Effector memory CD8-positive, alpha-beta T cell (primary cell): Measurements from ENCODE around the gene SEMA6D.

ENCODE experiments used
- ATAC-seq: fragments of 150-1000 bp; cut with Tn5 transposase; replicated peaks from 2 replicates; pipeline ENCODE4 v1.10.0; 2021; ENCODE audit warnings: mild to moderate bottlenecking, moderate library complexity
- DNase-seq, 3 experiments: peaks; one replicate each; pipeline ENCODE4 v3.0.0; 2021
- H3K27ac Mint-ChIP-seq, 2 donors: one replicate each; pipeline ENCODE4 v1.8.0; 2022; ENCODE audit warnings: mild to moderate bottlenecking in 2 of 2, mixed read lengths in 2 of 2, moderate library complexity in 2 of 2
- H3K27me3 Mint-ChIP-seq, 2 donors: one replicate each; pipeline ENCODE4 v1.8.0; 2022; ENCODE audit warnings: mixed read lengths in 2 of 2
- H3K36me3 Mint-ChIP-seq: one replicate; pipeline ENCODE4 v1.8.0; 2022; ENCODE audit warnings: mild to moderate bottlenecking, moderate library complexity, mixed read lengths; ENCODE audit not compliant: insufficient read depth
- H3K4me1 Mint-ChIP-seq, 2 donors: one replicate each; pipeline ENCODE4 v1.8.0; 2022; ENCODE audit warnings: low read depth in 2 of 2, mixed read lengths in 2 of 2
- H3K4me3 Mint-ChIP-seq, 2 donors: one replicate each; pipeline ENCODE4 v1.8.0; 2022; ENCODE audit warnings: mild to moderate bottlenecking in 2 of 2, mixed read lengths in 2 of 2, moderate library complexity in 2 of 2
- H3K9me3 Mint-ChIP-seq, 2 donors: one replicate each; pipeline ENCODE4 v1.8.0; 2022; ENCODE audit warnings: mixed read lengths in 2 of 2
- total RNA-seq, 9 experiments: gene quantifications; one replicate each; lab custom pipeline; 2026; lab: John Stamatoyannopoulos, UW

Gene SEMA6D, protein sequence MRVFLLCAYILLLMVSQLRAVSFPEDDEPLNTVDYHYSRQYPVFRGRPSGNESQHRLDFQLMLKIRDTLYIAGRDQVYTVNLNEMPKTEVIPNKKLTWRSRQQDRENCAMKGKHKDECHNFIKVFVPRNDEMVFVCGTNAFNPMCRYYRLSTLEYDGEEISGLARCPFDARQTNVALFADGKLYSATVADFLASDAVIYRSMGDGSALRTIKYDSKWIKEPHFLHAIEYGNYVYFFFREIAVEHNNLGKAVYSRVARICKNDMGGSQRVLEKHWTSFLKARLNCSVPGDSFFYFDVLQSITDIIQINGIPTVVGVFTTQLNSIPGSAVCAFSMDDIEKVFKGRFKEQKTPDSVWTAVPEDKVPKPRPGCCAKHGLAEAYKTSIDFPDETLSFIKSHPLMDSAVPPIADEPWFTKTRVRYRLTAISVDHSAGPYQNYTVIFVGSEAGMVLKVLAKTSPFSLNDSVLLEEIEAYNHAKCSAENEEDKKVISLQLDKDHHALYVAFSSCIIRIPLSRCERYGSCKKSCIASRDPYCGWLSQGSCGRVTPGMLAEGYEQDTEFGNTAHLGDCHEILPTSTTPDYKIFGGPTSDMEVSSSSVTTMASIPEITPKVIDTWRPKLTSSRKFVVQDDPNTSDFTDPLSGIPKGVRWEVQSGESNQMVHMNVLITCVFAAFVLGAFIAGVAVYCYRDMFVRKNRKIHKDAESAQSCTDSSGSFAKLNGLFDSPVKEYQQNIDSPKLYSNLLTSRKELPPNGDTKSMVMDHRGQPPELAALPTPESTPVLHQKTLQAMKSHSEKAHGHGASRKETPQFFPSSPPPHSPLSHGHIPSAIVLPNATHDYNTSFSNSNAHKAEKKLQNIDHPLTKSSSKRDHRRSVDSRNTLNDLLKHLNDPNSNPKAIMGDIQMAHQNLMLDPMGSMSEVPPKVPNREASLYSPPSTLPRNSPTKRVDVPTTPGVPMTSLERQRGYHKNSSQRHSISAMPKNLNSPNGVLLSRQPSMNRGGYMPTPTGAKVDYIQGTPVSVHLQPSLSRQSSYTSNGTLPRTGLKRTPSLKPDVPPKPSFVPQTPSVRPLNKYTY
- 0 to 0.42 (median 0) reads per million in 9 experiments for total RNA-seq

DNA sequence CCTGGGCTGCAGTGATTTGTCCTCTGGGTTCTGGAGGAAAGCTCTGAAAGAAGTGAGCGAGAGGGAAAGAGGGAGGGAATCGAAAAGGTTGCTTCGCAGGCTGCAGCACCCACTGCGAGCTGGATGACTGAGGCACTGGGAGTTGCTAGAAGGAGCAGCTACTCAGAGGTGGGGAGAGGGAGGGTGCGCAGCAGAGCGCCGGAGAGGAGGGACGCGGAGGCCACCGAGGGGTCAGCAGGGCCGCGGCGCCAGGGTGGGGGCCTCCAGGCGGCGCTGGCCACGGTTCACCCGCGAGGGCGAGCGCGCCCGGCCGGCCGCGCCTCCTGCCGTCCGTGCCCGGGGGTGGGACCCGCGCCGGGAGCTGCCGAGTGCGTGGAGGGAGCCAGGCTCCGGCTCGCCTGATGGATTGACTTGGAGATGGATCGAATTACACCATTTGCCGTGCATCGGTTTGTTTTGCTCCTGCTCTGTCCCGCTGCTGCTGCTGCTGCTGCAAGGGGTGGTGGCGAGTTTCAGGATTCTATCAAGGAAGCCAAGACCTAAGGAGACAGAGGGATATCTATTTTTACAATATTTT lies at the start of gene SEMA6D:
Gene SEMA6D (plus strand): TSS at position 470 of the 577 bp plus-strand sequence. CDS start 42,294 bp downstream, outside the sequence.
- Mint-ChIP-seq H3K9me3 (no peaks in the 10 kb centered on the region), H3K4me1 (peaks cover 0 to 2% of the 10 kb centered on the region in 2 donors), H3K4me3 (no peak within 1 kb of the TSS), H3K36me3 (no peaks in the 10 kb centered on the region), H3K27ac (no peak within 1 kb of the TSS), H3K27me3 (peaks cover 21 to 64% of the 10 kb centered on the region in 2 donors)
- ATAC-seq (no peak), DNase-seq (no peak)

DNA sequence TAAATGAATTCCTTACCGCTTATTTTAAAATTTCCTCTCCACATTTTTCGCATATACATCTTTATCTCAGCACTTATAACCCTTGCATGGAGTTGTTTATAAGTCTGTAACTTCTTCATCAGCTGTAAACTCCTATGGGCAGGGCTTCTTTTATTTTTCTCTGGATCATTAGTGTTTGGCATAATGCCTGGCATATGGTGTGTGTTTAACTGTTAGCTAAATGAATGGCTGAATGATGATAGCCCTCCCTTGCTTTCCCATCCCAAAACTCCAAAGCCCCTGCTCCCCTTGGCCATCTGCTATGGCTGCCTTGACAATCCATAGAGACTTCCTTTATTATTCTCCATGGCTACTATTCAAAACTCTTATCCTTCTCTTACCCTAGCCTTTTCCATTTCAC lies 48.1 kb upstream of the SEMA6D start:
- H3K36me3 Mint-ChIP-seq = no peaks in the 10 kb centered on the region
- no peak overlapping the region for H3K4me3 Mint-ChIP-seq
- DNase-seq (no peak), ATAC-seq (no peak)
- no peak overlapping the region for H3K27ac Mint-ChIP-seq
- H3K4me1 Mint-ChIP-seq = no peaks in the 10 kb centered on the region
- no peaks in the 10 kb centered on the region for H3K27me3 Mint-ChIP-seq
- H3K9me3 Mint-ChIP-seq = peaks cover 5 to 10% of the 10 kb centered on the region in 2 donors

DNA sequence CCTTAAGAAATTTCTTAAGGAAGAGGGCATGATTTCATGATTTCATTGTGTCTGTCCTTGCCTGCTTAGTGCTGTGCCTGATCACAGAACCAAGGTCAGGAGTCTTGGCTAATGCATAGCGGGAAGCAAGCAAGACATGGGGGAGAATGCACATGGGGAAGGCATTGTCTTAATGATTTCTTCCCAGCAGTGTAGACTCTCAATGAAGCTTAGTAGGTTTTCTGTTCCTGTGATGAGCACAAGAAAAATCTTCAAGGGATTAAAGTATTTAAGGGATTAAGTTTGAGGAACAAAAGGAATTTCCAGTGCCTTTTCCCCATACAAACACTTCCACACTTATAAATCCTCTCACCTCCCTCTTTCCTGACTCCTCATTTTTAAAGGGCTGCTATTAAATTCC lies 46.9 kb upstream of the SEMA6D start:
- no peak for DNase-seq
- H3K27me3 Mint-ChIP-seq = no peaks in the 10 kb centered on the region
- H3K9me3 Mint-ChIP-seq = peaks cover 4 to 10% of the 10 kb centered on the region in 2 donors
- no peak for ATAC-seq
- no peaks in the 10 kb centered on the region for H3K4me1 Mint-ChIP-seq
- H3K27ac Mint-ChIP-seq = no peak overlapping the region
- peaks cover 3% of the 10 kb centered on the region for H3K36me3 Mint-ChIP-seq
- no peak overlapping the region for H3K4me3 Mint-ChIP-seq

DNA sequence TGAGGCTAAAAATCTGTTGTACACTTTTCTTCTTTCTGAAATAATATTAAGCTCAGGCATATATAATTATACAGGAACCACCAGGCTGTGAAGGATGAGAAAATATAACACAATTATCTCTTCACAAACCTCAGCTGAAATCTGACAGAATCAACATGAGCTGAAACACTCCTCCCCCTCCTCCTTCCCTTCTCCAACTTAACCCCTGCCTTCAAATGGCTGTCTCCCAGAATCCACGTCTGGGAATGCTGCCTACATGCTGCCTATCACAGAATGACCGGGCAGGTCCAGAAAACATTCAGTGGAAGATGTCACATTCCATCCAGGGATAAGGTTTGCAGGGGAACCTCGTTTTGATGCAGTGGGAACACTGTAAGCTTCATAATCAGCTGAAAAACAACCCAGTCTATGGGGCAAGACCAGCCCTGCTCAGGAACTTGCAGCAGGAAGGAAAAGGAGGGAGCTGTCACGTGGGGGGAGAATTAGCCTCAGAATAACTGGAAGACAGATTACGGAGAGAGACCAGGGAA lies 44.0 kb upstream of the SEMA6D start:
- no peak overlapping the region for H3K27ac Mint-ChIP-seq
- no peaks in the 10 kb centered on the region for H3K27me3 Mint-ChIP-seq
- peaks cover 3% of the 10 kb centered on the region for H3K36me3 Mint-ChIP-seq
- ATAC-seq (no peak), DNase-seq (no peak)
- H3K4me1 Mint-ChIP-seq = no peaks in the 10 kb centered on the region
- H3K4me3 Mint-ChIP-seq = no peak overlapping the region
- H3K9me3 Mint-ChIP-seq = peaks cover 0 to 9% of the 10 kb centered on the region in 2 donors

DNA sequence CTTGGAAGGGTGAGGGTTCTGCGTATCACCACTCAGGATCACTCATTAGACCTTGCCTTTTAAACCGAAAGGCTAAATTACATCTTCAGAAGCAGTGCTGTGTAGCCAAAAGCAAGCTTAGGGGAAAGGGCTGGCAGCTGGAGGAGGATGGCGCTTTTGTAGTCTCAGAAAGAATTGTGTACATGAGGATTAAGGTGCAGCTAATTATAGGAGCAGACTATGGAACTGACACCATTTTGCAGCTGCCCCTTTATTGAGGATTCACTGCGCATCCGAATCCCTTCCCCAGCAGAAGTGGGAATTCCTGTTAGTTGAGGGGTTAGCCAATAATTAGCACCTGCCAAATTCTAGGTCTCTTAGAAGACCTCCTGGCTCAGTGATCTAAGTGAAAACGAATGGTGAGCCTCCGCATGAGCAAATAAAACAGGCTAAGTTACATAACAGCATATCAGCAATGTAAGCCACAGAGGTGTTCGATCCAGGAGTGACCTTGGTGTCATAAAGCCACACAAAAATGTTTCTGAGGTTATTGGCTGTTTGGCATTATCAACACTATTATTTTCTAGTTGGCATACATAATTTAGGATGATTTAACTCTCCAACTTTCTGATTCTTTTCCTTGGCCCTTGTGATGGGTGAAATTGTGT lies 42.6 kb upstream of the SEMA6D start:
- H3K4me3 Mint-ChIP-seq = no peak overlapping the region
- DNase-seq = no peak
- ATAC-seq = no peak
- no peaks in the 10 kb centered on the region for H3K4me1 Mint-ChIP-seq
- H3K9me3 Mint-ChIP-seq = no peaks in the 10 kb centered on the region
- H3K36me3 Mint-ChIP-seq = peaks cover 3% of the 10 kb centered on the region
- no peak overlapping the region for H3K27ac Mint-ChIP-seq
- H3K27me3 Mint-ChIP-seq = no peaks in the 10 kb centered on the region

DNA sequence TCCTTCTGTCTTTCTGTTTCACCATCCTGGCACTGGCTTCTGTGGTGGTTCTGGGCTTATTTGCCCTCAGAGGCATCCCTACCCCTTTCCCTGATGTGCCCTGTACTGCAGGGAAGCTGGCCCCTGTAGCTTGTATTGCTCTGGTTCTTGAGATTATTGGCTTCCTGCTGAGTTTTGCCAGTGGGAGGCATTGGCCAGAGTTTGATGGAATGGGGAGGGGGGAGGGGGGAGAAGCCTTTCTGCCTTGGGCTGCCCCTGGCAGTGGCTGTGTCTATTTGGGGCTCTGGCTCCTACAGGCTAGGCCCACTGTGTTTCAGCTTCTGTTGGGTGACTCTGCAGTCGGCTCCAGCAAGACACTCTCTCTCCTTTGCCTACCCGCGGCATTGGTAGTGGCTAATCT lies 41.6 kb upstream of the SEMA6D start:
- no peak for ATAC-seq
- Mint-ChIP-seq H3K4me3 (no peak overlapping the region), H3K36me3 (peaks cover 3% of the 10 kb centered on the region), H3K9me3 (no peaks in the 10 kb centered on the region), H3K27ac (no peak overlapping the region), H3K4me1 (no peaks in the 10 kb centered on the region), H3K27me3 (no peaks in the 10 kb centered on the region)
- no peak for DNase-seq

DNA sequence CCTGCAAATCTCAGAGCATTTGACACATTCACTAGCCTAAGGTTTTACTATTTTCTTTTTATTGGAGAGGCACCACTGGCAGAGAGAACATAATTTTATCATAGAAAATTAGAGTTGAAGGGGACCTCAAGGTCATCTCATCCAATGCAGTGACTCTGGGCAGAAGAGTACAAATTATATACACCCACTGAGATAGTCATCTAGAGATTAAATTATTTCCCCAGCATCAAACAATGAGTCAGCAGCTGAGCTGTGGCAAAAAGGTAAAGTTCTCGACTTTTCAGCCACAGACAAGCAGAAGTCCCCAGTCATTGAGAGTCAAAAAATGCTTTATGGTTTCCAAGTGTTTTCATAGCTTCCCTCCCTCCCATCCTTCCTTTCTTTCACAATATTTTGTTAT lies 39.3 kb upstream of the SEMA6D start:
- Mint-ChIP-seq H3K27ac (no peak overlapping the region), H3K27me3 (no peaks in the 10 kb centered on the region), H3K4me3 (no peak overlapping the region), H3K4me1 (no peaks in the 10 kb centered on the region), H3K9me3 (peaks cover 3 to 6% of the 10 kb centered on the region in 2 donors), H3K36me3 (peaks cover 3% of the 10 kb centered on the region)
- ATAC-seq (no peak), DNase-seq (no peak)

DNA sequence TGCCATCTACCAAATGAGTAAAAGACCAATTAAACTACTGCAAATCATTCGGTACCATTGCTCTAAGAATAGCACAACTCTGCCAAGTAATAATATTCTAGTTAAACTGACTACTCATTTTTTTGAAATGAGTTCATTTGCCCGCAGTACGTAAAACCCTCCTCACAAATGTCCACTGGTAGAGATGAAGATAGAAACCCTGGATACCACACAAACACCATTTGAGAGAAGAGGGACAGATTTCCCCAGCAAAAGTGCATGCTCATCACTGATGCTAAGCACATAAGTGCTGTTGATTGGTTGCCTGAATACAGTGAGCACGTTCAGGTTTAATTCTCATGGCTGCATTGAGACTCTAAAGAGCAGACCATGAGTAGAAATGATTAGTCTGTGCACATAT lies 34.6 kb upstream of the SEMA6D start:
- no peaks in the 10 kb centered on the region for H3K27me3 Mint-ChIP-seq
- no peaks in the 10 kb centered on the region for H3K4me1 Mint-ChIP-seq
- no peak for DNase-seq
- no peak for ATAC-seq
- H3K9me3 Mint-ChIP-seq = peaks cover 4 to 6% of the 10 kb centered on the region in 2 donors
- no peaks in the 10 kb centered on the region for H3K36me3 Mint-ChIP-seq
- no peak overlapping the region for H3K27ac Mint-ChIP-seq
- no peak overlapping the region for H3K4me3 Mint-ChIP-seq

DNA sequence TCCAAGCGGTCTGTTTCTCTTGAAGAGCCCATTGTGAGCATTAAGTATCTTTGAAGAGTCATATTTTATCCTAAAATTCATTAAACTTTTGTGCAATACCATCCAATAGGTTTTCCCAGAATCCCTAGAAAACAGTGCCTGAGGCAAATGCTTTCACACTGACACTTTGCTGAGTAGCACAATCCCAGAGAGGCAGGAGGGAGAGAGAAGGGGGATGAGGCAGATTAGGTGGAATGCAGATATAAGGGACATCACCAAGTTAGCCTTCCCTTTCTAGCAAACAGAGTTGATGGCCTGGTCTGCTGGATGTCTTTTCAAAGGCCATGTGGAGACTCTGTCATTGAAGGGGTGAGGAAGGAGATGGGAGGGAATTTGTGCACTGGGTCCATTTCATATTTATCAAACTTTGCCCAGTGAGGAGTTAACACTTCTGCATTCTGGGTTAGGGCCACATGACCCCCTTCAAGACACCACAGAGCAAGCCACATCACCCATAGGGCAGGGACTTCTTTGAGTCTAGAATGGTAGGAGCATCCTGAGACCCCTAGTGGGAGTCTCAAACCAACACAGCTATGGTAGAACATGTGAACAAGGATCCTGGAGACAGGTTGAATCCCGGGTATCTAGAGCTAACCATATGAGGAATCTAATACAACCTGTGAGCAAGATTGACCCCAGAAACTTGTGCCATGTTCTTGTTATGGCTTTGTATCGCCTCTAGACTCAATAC lies 32.0 kb upstream of the SEMA6D start:
- ATAC-seq = no peak
- no peaks in the 10 kb centered on the region for H3K4me1 Mint-ChIP-seq
- no peaks in the 10 kb centered on the region for H3K27me3 Mint-ChIP-seq
- H3K9me3 Mint-ChIP-seq = peaks cover 5 to 6% of the 10 kb centered on the region in 2 donors
- DNase-seq = no peak
- H3K27ac Mint-ChIP-seq = no peak overlapping the region
- no peak overlapping the region for H3K4me3 Mint-ChIP-seq
- no peaks in the 10 kb centered on the region for H3K36me3 Mint-ChIP-seq

DNA sequence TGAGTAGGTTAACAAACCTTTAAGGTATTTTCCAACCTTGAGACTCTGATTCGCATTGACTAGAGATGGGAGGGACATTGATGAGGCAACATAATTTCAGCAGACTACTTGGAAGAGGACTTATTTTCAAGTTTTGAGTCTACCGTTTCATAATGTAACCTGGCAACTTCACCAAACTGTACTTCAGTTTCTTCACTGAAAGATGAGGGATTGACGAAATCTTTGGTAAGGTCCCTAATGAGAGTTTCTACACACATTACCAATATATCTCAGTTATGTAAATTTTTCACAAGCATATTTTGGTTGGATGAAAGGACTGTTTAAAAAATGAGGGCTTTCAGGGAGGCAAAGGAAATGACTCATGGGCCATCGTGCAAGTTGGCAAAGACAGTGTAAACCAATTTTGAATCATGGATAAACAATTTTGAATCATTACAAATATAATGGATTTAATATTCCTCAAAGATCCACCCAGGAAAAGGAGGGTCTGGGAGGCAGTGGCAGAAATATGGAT lies 28.7 kb upstream of the SEMA6D start:
- H3K4me1 Mint-ChIP-seq = no peaks in the 10 kb centered on the region
- H3K36me3 Mint-ChIP-seq = no peaks in the 10 kb centered on the region

DNA sequence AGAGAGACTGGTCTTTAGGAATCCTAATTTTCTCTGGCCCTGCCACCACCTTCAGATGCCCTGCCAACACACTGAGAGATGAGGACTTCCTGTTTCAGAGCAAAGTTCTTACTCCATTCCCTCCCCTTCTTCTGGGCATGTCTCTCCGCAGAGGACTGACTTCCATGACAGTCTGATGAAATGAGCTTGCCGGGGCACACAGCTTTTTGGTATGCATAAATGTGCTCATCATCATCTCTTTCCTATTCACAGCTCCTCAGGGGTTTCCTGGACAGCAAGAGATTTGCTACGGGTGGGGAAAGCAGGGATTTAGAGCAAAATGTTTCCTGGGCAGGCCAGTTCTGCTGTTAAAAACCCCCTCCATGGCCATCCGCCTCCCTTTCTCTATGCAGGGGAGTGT lies 27.6 kb upstream of the SEMA6D start:
- Mint-ChIP-seq H3K36me3 (no peaks in the 10 kb centered on the region), H3K27me3 (no peaks in the 10 kb centered on the region), H3K27ac (no peak overlapping the region), H3K9me3 (peaks cover 0 to 2% of the 10 kb centered on the region in 2 donors), H3K4me1 (no peaks in the 10 kb centered on the region), H3K4me3 (no peak overlapping the region)
- ATAC-seq (no peak), DNase-seq (no peak)

More for the DNA sequence above, 28.7 kb upstream of the SEMA6D start:
- H3K27ac Mint-ChIP-seq = no peak overlapping the region
- no peak overlapping the region for H3K4me3 Mint-ChIP-seq
- H3K27me3 Mint-ChIP-seq = no peaks in the 10 kb centered on the region
- no peak for DNase-seq
- peaks cover 0 to 2% of the 10 kb centered on the region in 2 donors for H3K9me3 Mint-ChIP-seq
- no peak for ATAC-seq

DNA sequence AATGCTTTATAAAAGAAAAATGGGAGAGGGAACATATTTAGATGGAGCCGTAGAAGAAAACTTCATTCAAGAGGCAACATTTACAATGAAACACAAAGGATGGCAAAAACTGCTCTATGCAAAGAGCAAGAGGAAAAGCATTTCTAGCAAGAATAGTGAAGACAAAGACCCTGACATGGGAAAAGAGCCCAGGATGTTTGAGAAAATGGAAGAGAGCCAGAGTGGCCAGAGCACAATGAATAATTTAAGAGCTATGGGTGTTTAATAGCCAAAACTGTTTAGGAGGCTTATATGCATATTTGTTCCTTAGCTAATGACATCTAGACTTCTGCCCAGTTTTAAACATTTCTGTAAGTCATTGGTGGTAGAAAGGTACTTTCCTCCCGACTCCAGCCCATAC lies 25.4 kb upstream of the SEMA6D start:
- ATAC-seq (no peak), DNase-seq (no peak)
- no peaks in the 10 kb centered on the region for H3K4me1 Mint-ChIP-seq
- H3K36me3 Mint-ChIP-seq = no peaks in the 10 kb centered on the region
- no peaks in the 10 kb centered on the region for H3K27me3 Mint-ChIP-seq
- no peak overlapping the region for H3K27ac Mint-ChIP-seq
- no peak overlapping the region for H3K4me3 Mint-ChIP-seq
- H3K9me3 Mint-ChIP-seq = peaks cover 0 to 2% of the 10 kb centered on the region in 2 donors
